ENCODE measurements around the gene HDAC1. TPM values are rescaled to one million over a fixed set of nuclear protein-coding genes. Genes with fewer than 3 reads are reported as not detected.

HDAC1 gene
- total and polyA plus RNA-seq, 11 donors, result 20.0 to 46.6 (median 29.3) TPM

- H3K36me3 ChIP-seq, result peaks cover 0 to 99% (median 88%) of the 10 kb centered on the region in 9 donors
- H3K27ac ChIP-seq, result no peak overlapping the region
- DNase-seq (no peak), ATAC-seq (no peak)
- TF ChIP-seq CTCF (IDR thresholded peaks at IDR 0.05) (no peak), POLR2A (IDR thresholded peaks at IDR 0.05) (no peak)
- H3K9me3 ChIP-seq, result no peaks in the 10 kb centered on the region
- H3K27me3 ChIP-seq, result no peaks in the 10 kb centered on the region
- intact Hi-C loops (cut with DNase I), result no loop called here
- 91 to 97% (median 94%) methylated on average over 7 of the region's 7 CpGs for WGBS, 4 donors
- no peak overlapping the region for H3K4me3 ChIP-seq
- peaks cover 0 to 3% (median 0%) of the 10 kb centered on the region in 12 donors for H3K4me1 ChIP-seq
These were observed 76.2 kb downstream of the HDAC1 start for GRCh38 chr1:32367912-32368635.

GRCh38 chr1:32372149-32372756, 80.4 kb downstream of the HDAC1 start:
- Histone ChIP-seq H3K27ac (no peak overlapping the region), H3K4me3 (no peak overlapping the region), H3K9me3 (no peaks in the 10 kb centered on the region), H3K4me1 (peaks cover 0 to 3% (median 0%) of the 10 kb centered on the region in 12 donors), H3K27me3 (no peaks in the 10 kb centered on the region), H3K36me3 (peaks cover 0 to 100% (median 93%) of the 10 kb centered on the region in 9 donors)
- TF ChIP-seq CTCF (IDR thresholded peaks at IDR 0.05) (no peak), POLR2A (IDR thresholded peaks at IDR 0.05) (no peak)
- DNase-seq (no peak), ATAC-seq (peak in 1 of 4 donors; percentile 20)
- WGBS, 4 donors, result 78 to 93% (median 85%) methylated on average over 5 of the region's 5 CpGs
- intact Hi-C loops (cut with DNase I), result no loop called here

- intact Hi-C loops (cut with DNase I), result no loop called here
- DNase-seq (no peak), ATAC-seq (no peak)
- TF ChIP-seq CTCF (IDR thresholded peaks at IDR 0.05), result no peak
- TF ChIP-seq POLR2A (IDR thresholded peaks at IDR 0.05), result no peak
- no peak overlapping the region for H3K4me3 ChIP-seq
- no peaks in the 10 kb centered on the region for H3K27me3 ChIP-seq
- 75 to 84% (median 78%) methylated on average over 1 of the region's 1 CpG for WGBS, 4 donors
- H3K36me3 ChIP-seq, result peaks cover 0 to 100% (median 93%) of the 10 kb centered on the region in 9 donors
- peaks cover 0 to 3% (median 0%) of the 10 kb centered on the region in 12 donors for H3K4me1 ChIP-seq
- H3K9me3 ChIP-seq, result no peaks in the 10 kb centered on the region
- no peak overlapping the region for H3K27ac ChIP-seq
These were observed 82.2 kb downstream of the HDAC1 start for GRCh38 chr1:32373996-32374592.

GRCh38 chr1:32376199-32376598, 84.3 kb downstream of the HDAC1 start:
- intact Hi-C loops (cut with DNase I), result no loop called here
- Histone ChIP-seq H3K4me1 (peaks cover 0 to 3% (median 0%) of the 10 kb centered on the region in 12 donors), H3K9me3 (no peaks in the 10 kb centered on the region), H3K27me3 (no peaks in the 10 kb centered on the region), H3K4me3 (no peak overlapping the region), H3K27ac (no peak overlapping the region), H3K36me3 (peaks cover 0 to 100% (median 99%) of the 10 kb centered on the region in 9 donors)
- WGBS, 4 donors, result 88 to 95% (median 94%) methylated on average over 10 to 11 of the region's 11 CpGs
- DNase-seq (no peak), ATAC-seq (no peak)
- no peak for TF ChIP-seq CTCF (IDR thresholded peaks at IDR 0.05)
- TF ChIP-seq POLR2A (IDR thresholded peaks at IDR 0.05), result no peak

All from heart left ventricle (tissue), 16 donors.